CD4-positive, alpha-beta T cell treated with Interferon alpha-2 for 1 hour (primary cell): ENCODE measurements around the gene SPOCK1.

Experiments used
- DNase-seq, 2 donors: peaks; one replicate each; pipeline ENCODE4 v3.0.0-alpha.2; 2020 to 2022

SPOCK1 gene

DNA sequence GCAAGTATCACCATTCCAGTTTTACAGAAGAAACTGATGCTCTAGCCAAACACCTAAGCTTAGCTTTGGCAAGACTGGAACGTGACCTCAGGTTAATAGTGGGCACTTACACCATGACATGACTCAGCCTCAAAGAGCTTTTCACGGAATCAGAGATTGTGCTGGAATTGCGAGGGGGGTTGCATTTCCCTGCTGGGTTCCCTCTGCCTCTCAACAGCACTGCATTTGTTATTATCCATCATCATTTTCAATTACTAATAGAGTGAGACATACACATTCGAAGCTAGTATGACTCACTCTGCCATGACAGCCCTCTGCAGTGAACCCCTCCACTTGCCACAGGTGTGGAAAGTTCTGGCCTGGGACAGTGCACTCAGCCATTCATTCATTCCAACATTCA lies 8.0 kb downstream of the SPOCK1 start:
- no peak for DNase-seq

DNA sequence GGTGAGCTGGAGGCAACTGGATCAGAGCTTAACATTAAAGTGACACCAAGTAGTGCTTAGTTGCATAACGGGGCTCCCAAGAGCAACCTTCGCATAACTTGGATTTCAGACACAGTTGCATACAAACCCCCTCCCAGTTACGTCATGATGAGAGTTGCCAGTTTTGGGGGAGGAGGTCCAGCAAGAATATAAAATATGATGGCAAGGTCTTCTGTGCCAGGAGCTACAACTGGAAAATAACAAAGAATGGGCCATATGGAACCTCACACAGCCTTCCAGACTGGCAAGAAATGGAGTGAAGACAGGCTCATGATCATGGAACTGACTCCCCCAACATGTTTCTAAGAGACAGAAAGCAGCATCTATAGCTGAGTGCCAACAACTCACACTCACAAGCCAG lies 8.5 kb downstream of the SPOCK1 start:
- no peak for DNase-seq

DNA sequence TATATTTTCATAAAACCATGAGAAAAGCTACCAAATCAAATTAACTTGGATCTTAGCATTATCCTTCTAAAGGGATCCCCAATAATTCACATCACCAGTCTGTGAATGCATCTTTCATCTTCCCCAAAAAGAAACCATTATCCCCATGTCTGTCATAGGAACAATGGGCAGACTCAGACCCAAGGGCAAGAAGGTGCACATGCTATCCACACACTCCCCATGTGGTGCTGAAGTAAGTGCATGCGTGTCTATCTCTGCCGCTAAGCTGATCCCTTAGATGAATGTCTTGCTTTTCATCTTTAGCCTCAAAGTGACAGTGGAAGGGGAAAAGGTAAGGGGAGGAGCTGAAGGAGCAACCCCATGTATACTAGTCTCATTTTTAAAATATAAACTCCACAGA lies 10.2 kb downstream of the SPOCK1 start:
- no peak for DNase-seq

DNA sequence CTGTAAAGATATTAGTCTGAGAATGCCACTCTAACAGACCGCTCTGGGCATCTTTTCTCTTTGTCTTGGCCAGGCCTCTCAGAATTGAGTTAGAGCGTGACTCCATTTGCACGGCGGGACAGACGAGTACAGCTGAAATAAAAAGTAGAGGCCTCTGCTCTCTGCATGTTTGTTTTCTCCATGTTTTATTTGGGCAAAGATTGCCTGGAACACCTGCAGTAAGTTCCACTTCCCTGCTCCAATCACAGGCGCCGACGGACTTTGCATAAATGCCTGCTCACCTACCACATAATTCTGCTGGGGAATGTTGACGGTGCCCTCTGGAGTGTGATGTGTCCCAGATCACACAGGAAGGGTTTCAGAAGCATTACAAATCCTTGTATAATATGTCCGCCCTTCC lies 10.6 kb downstream of the SPOCK1 start:
- no peak for DNase-seq

DNA sequence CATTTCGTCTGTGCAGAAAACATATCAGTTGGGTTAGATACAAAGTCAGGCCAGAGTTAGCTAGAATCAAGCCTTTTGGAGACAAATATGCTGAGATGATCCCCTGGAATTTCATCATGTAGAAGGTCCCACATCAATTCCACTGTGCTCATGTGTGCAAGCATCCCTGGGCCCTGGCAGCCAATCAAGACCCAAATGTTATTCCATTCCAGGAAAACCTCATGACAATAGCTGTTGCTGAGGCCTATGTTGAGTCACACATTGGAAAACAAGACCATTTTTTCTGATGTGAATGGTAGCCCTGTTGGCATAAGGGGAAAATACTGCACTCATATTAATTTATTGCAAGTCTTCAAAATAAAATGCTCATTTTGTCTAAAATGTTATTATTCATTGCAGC lies 11.5 kb downstream of the SPOCK1 start:
- DNase-seq = no peak

DNA sequence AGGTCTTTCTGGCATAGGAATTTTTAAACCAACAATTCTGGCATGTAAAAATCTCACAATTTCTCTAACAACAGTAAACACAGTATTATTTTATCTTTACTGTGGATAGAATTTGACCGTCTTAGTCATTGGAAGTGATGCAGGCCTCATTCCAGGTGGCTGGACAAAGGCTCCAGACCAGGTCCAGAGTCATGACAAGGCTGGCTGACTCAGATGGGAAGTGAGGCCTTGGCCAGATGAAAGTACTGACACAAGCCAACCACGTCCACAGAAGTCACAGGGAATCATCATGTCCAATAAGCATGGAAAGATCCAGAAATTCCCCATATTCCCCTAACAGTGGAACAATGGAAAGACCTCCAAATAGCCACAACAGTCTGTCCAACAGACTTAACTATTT lies 12.4 kb downstream of the SPOCK1 start:
- no peak for DNase-seq

DNA sequence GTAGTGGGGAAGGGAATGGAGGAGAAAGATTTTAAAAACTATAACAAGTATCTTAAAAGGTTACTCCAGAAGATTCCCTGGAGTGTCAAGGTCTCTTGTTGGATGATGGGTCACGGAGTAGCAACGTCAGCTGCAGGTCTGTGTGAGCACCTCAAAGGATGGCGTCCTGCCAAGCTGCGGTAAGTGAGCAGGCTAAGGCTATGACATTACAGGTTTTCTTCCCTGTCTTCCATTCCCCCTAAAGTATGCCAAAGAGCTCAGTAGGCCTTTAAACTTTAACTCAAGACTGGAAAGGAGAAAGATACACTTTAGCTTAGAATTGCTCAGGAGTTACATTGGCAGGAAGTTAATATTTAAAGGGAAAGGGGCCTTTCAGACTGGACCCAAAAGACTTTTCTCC lies 17.5 kb downstream of the SPOCK1 start:
- no peak for DNase-seq

DNA sequence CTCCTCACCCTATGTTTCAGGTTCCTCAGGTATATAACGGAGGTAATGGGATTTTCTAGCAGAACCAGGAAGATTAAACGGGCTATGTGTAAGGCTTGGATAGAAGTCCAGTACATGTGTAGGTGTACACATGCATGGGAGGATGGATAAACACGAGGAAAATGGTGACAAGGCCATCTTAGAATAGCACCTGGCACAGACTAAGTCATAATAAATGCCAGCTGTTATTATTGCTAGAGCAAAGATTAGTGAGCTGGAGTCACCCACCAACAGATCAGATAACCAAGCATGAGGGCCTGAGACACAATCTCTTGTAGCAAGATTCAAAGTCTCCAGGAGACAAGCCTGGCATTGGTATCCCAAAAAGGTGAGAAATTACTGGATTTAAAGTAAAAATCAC lies 21.1 kb downstream of the SPOCK1 start:
- no peak for DNase-seq

DNA sequence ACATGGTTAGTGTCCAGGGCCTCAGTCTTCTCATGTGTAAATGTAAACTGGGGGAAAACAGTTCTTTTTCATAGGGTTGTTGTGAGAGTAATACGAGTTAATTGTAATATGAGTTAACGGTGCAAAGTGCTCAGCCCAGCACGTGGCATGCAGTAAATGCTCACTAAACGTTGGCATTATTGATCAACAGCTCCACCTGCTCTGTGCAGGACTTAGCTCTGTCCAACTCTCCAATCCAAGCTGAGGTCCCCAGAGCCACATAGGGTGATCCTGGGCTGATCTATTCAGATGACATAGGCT lies 28.3 kb downstream of the SPOCK1 start:
- DNase-seq = no peak

DNA sequence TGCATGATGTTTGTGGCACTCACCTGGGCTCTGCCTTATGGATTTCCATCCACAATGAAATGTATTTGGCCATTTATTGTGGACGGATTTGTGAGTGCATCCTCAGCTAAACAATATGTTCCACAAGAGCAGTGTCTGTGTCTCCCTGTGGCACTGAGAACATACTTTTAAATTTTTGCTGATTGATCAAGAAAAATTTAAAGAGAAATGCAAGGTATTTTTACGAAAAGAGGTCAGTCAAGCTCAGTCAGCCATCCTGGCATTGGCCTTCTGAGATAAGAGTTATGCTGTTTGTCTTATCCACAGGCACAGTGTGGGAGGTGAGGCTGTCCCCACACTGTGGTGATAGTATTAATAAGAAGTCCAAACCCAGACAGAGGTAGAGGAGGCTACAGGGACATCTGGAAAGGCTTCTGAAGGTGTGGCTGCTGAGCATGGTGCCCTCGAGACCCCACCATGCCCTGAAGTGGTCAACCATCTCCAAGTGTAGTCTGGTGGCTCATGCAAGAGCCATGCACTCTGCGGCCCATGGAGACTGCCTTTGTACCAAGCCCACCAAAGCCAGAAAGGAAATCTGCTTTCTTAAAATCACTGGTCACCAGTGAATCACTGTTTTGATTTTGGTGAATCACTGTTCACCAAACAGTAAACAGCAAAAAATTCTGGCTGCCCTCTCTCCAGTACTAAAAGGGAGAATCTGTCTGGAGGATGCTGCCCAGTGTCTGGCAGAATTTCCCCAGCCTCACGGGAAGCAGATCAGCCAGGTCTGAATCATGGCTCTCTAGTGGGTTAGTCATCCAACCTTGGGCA lies 28.8 kb downstream of the SPOCK1 start:
- DNase-seq = no peak

DNA sequence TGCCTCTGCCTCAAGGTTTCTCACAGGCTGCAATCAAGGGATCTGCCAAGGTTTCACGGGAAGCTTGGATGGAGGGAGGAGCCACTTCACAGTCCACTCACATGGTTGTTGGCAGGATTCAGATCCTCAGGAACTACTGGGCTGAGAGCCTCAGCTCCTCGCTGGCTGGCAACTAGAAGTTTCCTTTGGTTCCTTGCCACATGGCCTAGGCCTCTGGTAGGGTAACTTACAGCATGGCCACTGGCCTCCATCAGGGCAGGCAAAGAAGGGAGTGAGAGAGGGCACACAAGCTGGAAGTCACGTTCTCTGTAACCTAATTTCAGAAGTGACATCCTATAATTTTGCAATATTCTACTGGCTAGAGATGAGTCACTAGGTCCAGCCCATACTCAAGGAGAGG lies 32.2 kb downstream of the SPOCK1 start:
- DNase-seq = no peak

DNA sequence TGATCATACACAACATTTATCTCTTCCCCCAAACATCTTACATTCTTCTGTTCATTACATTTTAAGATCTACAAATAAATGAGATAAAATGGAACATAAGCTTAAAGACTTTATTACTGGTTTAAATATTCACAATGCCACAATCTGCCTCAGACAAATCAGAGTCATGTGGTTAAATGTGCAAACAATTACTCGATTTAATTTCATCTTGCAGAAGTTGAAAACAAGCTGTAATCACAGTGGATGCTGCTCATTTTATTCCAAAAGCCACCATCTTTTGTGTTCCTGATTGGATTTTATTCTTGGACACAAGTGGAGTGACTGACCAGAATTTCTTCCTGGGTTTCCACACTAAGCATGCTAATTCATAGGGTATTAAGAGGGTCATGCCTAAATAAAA lies 33.2 kb downstream of the SPOCK1 start:
- no peak for DNase-seq

DNA sequence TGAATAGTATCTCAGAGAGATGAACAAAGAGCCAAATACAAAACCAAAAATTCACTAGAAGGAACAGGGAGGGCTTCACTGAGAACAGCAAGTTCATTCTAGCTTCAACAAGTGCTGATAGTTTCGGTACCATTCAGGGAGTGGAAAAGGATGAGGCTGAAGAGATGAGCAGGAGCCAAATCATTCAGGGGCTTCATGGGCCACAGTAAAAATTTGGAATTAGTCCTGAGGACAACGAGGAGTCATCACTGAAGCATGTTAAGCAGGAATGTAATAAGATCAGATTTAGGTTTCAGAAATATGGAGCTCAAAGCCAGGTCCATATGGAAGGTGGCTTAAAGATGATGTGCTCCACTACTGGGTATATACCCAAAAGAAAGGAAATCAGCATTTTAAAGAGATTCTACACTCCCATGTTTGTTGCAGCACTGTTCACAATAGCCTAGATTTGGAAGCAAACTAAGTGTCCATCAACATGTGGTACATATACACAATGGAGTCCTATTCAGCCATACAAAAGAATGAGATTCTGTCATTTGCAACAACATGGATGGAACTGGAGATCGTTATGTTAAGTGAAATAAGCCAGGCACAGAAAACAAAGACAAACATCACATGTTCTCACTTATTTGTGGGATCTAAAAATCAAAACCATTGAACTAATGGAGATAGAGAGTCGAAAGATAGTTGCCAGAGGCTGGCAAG lies 36.2 kb downstream of the SPOCK1 start:
- no peak for DNase-seq

DNA sequence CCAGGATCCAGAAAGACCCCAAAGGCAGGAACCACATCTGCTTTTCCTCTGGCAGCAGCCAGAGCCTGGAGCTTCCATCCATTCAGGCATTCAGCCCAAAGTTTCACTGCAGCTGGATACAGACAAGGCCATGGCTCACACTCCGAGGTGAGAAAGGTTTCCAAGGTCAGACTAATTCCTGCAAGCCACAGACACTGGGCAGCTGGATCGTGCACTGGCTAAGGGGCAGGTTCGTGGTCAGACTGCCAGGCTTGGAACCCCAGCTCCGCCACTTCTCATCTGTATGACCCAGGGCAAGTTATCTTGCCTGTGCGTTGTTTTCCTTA lies 36.9 kb downstream of the SPOCK1 start:
- DNase-seq = no peak

DNA sequence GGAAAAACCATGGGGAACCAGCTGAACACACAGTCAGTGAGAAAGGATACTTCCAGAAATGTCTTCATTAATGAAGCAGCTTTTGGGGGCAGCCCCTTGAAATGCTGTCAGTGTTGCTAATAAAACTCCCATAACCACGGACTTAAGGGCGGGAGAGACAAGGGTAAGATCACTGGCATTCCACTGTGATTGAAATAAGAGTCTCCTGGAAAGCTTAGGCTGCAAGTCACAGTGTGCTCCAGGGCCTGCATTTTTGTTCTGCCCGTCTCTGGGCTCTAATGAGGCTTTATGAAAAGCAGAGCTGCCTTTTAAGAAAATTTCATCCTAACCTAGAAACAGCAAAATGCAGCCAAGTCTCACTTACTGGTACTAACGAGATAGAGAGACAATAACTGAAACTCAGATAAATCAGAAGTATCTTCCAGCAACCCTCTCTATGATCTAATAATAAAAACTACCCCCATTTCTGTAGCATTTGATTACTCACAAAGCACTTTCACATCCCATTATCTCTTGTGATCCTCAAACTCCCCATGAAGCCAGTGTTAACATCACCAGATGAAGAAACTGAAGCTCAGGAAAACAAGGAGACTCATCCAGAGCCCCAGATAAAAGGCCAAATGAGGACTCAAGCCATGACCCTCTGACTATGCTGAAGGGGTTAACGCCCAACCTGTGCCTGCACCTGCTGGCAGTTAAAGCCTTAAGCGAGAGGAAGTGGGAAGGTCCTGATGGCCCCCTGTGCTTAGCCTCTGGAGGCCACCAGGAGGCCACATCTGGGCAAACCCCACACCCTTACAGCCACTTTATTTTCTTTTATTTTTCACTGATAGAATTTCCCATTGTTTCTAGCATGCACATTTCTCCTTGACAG lies 37.5 kb downstream of the SPOCK1 start:
- DNase-seq = no peak

DNA sequence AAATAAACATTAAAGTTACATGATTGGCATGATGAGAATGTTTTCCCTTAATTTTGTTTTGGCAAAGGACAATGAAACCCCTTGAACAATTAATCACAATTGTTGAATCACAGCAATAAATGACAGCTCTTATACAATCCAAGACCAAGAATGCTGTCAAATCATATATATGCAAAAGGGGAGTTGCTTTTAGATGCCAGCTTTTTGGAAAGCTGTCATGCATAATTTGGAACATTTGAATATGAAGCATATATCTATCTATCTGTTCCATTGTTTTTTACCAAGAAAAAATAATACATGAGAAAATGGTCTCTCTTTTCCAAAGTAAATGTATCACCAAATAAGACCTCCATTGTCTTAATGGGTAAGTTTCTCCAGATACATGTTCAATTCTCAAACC lies 44.5 kb downstream of the SPOCK1 start:
- no peak for DNase-seq

DNA sequence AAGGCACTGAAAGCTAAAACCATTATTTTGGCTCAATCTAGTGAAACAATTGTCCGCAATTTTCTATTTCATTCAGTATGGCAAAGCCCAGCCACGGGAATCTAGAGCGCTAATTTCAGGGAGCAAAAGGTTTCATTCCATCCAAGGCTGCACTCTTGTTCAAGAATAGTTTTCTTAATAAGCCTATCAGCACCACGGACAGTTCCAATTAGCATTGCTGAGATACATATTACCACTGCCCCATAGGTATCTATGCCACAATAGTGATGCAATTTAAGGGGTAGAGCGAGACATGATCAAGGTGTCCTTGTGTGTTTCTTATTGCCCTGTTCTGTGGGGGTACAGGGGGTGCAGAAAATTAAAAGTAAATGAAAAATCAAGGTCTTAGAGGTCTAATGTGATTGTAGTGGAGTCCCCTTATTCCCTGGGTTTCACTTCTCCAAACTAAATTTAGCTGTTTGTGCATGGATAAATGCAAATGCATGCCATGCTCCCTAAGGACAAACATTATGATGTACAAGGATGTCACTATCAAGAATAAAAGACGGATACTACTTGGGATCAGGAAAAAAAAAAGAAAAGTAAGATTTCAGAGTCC lies 45.5 kb downstream of the SPOCK1 start:
- no peak for DNase-seq

DNA sequence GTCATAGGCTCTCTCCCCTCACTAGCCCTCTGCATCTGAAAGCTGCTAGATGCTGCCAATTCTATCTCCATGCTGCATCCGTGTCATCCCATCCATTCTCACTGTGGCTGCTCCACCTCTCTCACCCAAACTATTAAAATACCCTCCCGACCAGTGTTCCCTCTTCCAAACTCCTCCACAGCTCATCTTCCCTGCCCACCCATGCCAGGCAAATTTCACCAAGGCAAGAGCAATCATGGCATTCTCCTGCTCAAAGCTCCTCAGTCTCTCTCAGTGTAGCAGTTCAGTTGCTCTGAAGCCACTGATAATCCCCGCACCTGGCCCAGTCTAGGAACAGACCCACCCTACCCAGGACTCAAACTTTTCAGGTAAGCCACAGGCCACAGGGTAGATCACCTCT lies 48.4 kb downstream of the SPOCK1 start:
- no peak for DNase-seq

DNA sequence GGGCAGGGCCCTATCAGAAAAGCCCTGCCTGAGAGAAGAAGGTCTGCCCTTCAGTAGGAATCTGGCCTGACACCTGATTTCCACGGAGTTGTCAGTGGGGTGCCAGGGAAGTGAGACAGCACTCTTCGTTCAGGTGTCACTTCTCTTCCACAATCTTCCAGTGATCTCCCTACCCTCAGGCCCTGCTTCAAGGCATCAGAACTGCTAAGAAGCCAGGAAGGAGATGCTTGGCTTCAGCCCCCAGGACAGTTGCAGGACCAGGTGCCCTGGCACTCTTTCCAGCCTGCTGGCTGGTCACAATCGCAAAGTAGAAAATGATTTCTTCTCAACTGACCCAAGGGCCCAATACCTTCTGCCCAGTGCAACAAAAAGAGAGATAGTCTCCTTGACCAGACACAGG lies 50.3 kb downstream of the SPOCK1 start:
- no peak for DNase-seq

DNA sequence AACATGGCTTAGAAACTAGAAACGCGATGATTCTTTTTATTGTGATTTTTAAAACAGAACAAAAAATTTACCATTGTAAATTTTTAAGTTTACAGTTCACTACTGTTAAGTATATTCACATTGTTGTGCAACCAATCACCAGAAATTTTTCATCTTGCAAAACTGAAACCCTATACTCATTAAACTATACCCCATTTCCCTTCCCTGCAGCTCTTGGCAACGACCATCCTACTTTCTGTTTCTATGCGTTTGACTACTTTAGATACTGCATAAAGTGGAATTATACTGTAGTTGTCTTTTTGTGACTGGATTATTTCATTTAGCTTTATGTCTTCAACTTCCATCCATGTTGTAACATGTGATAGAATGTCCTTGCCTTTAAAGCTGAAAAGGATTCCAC lies 52.5 kb downstream of the SPOCK1 start:
- no peak for DNase-seq

DNA sequence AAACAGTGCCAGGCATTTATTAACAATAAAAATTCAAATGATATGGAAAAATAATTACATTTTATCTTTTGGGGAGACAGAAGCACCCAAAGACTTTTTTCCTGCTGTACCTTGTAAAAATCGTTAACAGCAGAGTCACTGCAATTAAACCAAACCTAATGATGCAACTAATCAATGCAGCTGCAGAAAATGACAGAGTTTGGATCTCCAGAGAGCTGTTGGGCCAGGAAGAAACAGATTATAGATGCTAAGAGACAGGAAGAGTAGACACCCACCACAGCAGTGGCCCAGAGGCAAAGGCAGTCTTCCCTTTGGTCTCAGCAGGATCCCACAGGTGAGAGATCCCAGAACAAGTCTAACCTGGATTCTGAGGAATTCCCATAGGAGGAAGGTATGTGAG lies 53.0 kb downstream of the SPOCK1 start:
- no peak for DNase-seq

DNA sequence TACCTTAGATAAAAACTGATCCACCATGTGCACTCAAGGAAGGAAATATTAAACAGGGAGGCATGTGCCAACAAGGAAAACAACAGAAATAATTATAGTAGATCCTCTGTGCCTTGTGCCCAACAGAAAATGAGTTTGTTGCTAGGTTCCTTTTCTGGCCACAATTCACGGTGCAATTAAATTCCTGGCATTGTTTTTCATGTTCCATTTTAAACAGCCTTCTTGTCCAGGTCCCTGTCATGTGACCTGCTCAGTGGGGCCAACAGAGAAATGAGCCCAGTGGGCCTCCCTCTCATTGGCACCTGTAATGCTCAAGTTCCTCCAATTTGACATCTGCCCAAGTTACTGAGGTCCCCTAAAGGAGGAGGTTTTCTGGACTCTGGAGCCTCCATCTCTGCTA lies 56.5 kb downstream of the SPOCK1 start:
- DNase-seq = no peak

DNA sequence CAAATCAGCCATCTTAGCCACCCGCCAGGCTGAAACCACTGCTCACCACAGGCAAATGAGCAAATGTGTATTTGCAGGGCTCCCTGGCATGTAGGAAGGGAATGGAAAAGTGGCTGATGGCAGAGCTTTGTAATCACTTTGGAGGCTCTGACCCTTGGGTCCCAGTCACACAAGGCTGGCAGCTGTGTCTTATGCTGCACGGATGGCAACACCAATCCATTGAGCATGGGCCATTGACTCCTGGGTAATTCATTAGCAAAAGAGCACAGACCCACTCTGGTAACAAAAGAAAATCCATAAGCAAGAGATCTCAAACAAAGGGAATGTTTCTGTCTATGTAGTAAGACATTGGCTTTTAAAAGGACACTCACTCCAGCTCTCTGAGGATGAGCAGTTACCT lies 57.6 kb downstream of the SPOCK1 start:
- no peak for DNase-seq

DNA sequence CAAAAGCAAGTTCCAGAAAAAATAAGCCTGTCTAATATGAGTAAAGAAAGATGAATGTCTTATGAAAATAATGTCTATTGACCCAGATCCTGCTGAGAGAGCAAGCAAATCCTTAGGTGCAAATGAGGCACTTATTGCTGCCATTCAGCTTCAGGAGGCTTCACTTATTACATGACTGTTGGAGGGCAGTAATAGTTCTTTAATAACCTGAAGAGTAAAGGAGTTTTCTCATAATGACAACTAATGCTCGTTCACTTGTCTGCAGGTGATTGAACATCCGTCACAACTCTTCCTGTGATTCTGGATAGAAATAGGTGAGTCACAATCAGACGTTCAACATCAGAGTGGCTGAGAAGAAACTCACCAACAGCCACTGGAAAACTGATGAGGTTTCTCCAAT lies 58.3 kb downstream of the SPOCK1 start:
- no peak for DNase-seq
